ENCODE results near the gene TBX2.

Gene TBX2

DNA sequence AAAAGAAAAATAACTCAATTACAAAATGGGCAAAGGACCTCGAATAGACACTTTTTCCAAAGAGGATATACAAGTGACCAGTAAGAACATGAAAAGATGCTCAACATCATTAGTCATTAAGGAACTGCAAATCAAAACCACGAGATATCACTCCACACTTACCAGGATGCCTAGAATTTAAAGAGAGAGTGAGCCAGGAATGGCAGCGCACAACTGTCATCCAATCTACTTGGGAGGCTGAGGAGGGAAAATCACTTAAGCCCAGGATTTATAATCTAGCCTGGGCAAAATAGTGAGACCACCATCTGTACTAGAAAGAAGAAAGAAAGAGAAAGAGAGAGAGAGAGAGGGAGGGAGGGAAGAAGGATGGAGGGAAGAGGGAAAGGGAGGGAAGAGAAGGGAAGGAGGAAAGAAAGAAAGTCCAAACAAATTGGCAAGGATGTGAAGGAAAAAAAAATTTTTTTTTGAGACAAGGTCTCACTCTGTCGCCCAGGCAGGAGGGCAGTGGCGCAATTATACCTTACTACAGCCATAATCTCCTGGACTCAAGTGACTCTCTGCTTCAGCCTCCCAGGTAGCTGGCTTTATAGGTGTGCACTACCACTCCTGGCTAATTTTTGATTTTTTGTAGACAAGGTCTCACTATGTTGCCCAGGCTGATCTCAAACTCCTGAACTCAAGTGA, 22.6 kb downstream of the TBX2 start:
- CTCF ChIA-PET = interaction anchor here (2.6 to 12.5 kb wide), 2 partner anchors 153 to 160 kb away, joined by 8 to 120 read pairs; no protein-coding TSS in a partner anchor
- DNase-seq (ENCODE audit: low read depth, low spot score) = no peak
- no peak overlapping the region for H3K4me3 ChIP-seq (ENCODE audit: low read depth, low read length)
- POLR2A ChIA-PET = no interaction called here
- TF ChIP-seq, protein P1, sequence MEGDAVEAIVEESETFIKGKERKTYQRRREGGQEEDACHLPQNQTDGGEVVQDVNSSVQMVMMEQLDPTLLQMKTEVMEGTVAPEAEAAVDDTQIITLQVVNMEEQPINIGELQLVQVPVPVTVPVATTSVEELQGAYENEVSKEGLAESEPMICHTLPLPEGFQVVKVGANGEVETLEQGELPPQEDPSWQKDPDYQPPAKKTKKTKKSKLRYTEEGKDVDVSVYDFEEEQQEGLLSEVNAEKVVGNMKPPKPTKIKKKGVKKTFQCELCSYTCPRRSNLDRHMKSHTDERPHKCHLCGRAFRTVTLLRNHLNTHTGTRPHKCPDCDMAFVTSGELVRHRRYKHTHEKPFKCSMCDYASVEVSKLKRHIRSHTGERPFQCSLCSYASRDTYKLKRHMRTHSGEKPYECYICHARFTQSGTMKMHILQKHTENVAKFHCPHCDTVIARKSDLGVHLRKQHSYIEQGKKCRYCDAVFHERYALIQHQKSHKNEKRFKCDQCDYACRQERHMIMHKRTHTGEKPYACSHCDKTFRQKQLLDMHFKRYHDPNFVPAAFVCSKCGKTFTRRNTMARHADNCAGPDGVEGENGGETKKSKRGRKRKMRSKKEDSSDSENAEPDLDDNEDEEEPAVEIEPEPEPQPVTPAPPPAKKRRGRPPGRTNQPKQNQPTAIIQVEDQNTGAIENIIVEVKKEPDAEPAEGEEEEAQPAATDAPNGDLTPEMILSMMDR (IDR thresholded peaks at IDR 0.05; ENCODE audit: insufficient read depth, low read length, missing control alignments) = no peak

DNA sequence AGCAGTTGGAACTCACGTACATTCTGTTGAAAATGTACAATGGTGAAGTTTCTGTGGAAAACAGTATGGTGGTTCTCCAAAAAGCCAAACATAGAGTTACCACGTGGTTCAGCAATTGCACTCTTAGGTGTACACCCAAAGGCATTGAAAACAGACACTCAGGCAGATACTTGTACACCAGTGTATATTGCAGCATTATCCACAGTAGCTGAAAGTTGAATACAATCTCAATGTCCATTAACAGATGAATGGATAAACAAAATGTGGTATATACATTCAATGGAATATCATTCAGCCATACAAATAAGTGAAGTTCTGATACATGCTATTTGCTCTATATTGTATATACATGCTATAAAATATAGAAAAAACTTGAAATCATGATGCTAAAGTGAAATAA, 23.2 kb downstream of the TBX2 start:
- POLR2A ChIA-PET = no interaction called here
- CTCF ChIA-PET = interaction anchor here (2.6 to 12.5 kb wide), 3 partner anchors 8 to 160 kb away, joined by 8 to 120 read pairs (median 82); no protein-coding TSS in a partner anchor

DNA sequence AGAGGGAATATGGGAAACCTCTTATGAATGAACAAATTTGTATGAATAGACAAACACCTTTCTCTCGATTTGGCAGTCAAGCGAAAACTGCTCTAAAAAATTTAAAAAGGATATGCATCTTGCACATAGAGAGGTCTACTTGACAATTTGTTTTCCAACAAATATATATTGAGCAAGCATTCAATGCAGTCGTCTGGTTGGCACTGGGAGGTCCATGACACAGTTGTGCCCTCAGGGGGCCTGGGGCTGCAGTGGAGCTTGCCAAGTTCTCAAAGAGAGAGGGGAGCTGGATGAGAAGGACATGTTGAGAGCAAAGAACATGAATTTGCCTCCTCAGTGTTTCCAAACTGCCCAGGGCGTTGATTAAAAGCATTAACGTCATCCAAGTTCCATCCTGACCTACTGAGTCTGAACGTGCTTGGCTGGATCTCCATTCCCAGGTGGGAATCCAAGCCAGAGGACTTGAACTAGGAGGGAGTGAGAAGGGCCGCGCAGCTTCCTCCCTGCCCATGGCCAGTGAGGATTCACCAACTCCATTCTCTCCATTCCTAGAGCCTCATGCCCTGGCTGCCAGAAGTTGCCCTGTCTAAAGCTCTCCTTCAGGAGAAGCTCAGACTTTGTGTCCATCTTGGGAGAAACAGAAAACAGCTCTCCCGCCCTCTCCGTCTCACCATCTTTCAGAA, 24.5 kb downstream of the TBX2 start:
- TF ChIP-seq, protein P1 (IDR thresholded peaks at IDR 0.05; ENCODE audit: insufficient read depth, low read length, missing control alignments) = no peak
- no peak for DNase-seq (ENCODE audit: low read depth, low spot score)
- ChIA-PET POLR2A (no interaction called here), CTCF (interaction anchor here (1.3 to 7.2 kb wide), 4 partner anchors 9 to 211 kb away, joined by 3 to 82 read pairs (median 6); no protein-coding TSS in a partner anchor)
- H3K4me3 ChIP-seq (ENCODE audit: low read depth, low read length) = no peak overlapping the region

More for the DNA sequence above, 23.2 kb downstream of the TBX2 start:
- H3K4me3 ChIP-seq (ENCODE audit: low read depth, low read length) = no peak overlapping the region
- DNase-seq (ENCODE audit: low read depth, low spot score) = no peak
- TF ChIP-seq, protein P1 (IDR thresholded peaks at IDR 0.05; ENCODE audit: insufficient read depth, low read length, missing control alignments) = no peak

DNA sequence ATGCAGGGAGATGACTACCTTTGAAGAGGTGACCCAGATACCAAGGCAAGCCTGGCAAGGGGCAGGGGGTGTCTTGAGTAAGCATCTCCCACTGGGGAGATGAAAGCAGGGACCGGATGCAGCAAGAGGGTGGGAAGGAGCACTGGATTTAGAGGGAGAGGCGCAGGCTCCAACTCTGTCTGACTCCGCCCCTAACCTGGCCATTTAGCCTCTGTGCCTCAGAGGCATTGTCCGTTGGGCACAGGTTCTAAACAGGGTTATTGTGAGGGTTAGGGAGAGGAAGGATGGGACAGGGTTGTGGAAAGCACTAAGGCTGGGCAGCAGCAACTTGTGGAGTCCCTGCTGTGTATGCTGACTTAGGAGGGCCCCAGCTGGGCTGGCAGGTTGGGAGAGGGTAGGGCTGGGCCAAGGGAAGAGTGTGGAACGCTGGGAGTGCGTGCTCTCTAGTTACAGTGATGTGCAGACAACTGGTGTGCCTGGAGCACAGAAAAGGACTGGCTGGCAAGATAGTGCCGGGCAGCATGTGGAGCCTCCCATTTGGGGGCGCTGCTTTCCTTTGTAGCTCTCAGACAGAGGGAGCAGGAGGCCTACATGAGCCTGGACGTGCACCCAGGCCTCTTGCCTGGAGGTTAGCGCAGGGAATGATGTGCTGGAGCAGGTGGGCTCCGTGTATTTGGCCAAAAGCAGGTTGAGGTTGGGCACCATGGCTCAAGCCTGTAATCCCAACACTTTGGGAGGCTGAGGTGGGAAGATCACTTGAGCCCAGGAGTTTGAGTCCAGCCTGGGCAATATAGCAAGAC, 26.2 kb downstream of the TBX2 start:
- ChIA-PET POLR2A (no interaction called here), CTCF (interaction anchor here (0.9 to 7.2 kb wide), 6 partner anchors 11 to 454 kb away, joined by 3 to 82 read pairs (median 4); no protein-coding TSS in a partner anchor)

DNA sequence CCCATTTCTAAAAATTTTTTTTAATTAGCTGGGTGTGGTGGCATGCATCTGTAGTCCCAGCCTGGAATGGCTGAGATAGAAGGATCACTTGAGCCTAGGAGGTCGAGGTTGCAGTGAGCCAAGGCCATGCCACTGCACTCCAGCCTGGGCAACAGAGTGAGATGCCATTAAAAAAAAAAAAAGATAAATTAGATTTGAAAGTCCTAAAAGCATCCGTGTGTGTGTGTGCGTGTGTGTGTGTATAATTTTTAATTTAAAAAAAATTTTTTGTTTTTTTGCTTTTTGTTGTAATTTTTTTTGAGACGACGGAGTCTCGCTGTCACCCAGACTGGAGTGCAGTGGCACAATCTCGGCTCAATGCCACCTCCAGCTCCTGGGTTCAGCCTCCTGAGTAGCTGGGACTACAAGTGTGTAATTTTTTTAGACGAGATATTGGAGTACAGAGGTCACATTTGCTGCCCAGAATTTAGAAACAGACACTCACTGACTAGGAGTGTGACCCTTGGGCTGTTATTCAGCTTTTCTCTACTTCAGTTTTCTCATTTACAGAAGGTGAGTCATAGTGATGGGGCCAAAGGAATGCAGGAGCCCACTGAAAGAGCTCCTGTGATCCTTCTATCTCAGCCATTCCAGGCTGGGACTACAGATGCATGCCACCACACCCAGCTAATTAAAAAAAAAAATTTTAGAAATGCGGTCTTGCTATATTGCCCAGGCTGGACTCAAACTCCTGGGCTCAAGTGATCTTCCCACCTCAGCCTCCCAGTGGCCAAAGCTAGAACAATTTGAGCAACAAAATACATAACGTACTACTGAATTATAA, 27.1 kb downstream of the TBX2 start:
- no peak overlapping the region for H3K4me3 ChIP-seq (ENCODE audit: low read depth, low read length)
- ChIA-PET POLR2A (interaction anchor here (0.6 kb wide), 1 partner anchor 165 kb away, joined by 3 read pairs; no protein-coding TSS in a partner anchor), CTCF (interaction anchor here (0.8 to 7.2 kb wide), 8 partner anchors 10 to 455 kb away, joined by 3 to 82 read pairs (median 4); no protein-coding TSS in a partner anchor)
- no peak for DNase-seq (ENCODE audit: low read depth, low spot score)
- TF ChIP-seq, protein P1 (IDR thresholded peaks at IDR 0.05; ENCODE audit: insufficient read depth, low read length, missing control alignments) = no peak

More for the DNA sequence above, 26.2 kb downstream of the TBX2 start:
- H3K4me3 ChIP-seq (ENCODE audit: low read depth, low read length) = no peak overlapping the region
- DNase-seq (ENCODE audit: low read depth, low spot score) = no peak
- TF ChIP-seq, protein P1 (IDR thresholded peaks at IDR 0.05; ENCODE audit: insufficient read depth, low read length, missing control alignments) = peak; percentile 4
